OCI-LY7 (cell line): Measurements from ENCODE around the gene TRAF3.

Experiments used
- EZH2phosphoT487 ChIP-seq: fragments of 200-600 bp; sonication (generic); IDR thresholded peaks from 2 replicates; pipeline ENCODE4 v1.6.1; 2018; ENCODE audit warnings: low read depth, borderline replicate concordance, mild to moderate bottlenecking, mixed run types, antibody characterized with exemption, low read length, moderate library complexity, mixed read lengths
- TF ChIP-seq, protein P1 (sequence below): fragments of 200-600 bp; sonication (generic); conservative IDR thresholded peaks from 2 replicates; pipeline ENCODE4 v1.5.1; 2014; ENCODE audit warnings: mild to moderate bottlenecking, antibody characterized with exemption, low read length, moderate library complexity, mixed read lengths

- TF ChIP-seq, protein P1, sequence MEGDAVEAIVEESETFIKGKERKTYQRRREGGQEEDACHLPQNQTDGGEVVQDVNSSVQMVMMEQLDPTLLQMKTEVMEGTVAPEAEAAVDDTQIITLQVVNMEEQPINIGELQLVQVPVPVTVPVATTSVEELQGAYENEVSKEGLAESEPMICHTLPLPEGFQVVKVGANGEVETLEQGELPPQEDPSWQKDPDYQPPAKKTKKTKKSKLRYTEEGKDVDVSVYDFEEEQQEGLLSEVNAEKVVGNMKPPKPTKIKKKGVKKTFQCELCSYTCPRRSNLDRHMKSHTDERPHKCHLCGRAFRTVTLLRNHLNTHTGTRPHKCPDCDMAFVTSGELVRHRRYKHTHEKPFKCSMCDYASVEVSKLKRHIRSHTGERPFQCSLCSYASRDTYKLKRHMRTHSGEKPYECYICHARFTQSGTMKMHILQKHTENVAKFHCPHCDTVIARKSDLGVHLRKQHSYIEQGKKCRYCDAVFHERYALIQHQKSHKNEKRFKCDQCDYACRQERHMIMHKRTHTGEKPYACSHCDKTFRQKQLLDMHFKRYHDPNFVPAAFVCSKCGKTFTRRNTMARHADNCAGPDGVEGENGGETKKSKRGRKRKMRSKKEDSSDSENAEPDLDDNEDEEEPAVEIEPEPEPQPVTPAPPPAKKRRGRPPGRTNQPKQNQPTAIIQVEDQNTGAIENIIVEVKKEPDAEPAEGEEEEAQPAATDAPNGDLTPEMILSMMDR, result no peak
- no peak for TF ChIP-seq EZH2phosphoT487
Observed at GRCh38 chr14:102901633-102902032, 124.4 kb downstream of the TRAF3 start.
